ENCODE measurements around the gene AKIRIN2. TPM values are rescaled to one million over a fixed set of nuclear protein-coding genes. Genes with fewer than 3 reads are reported as not detected.
"Not testable (repeated sequence)": the region's sequence is repeated elsewhere in the genome, so short reads cannot be mapped to it uniquely, and the experiment has no call there.

AKIRIN2 gene
- total RNA-seq, 1 donor from 2014 or later: 22.6 TPM

GRCh38 chr6:87722540-87723169 is 20.6 kb upstream of the AKIRIN2 start:
- DNase-seq (ENCODE audit: low read depth) (no peak), FAIRE-seq (no peak)
- H3K27me3 ChIP-seq (ENCODE audit: control insufficient read depth, insufficient read depth, low read length): no peaks in the 10 kb centered on the region
- H3K4me3 ChIP-seq (ENCODE audit: low read depth, low read length): no peak overlapping the region
- no peak for TF ChIP-seq CTCF (IDR thresholded peaks at IDR 0.05; ENCODE audit: insufficient read depth, low read length, severe bottlenecking)
- H3K36me3 ChIP-seq (ENCODE audit: control insufficient read depth, insufficient read depth, low read length): no peaks in the 10 kb centered on the region

GRCh38 chr6:87721311-87721710 is 19.3 kb upstream of the AKIRIN2 start:
- FAIRE-seq: no peak
- TF ChIP-seq CTCF (IDR thresholded peaks at IDR 0.05; ENCODE audit: insufficient read depth, low read length, severe bottlenecking): no peak
- no peaks in the 10 kb centered on the region for H3K36me3 ChIP-seq (ENCODE audit: control insufficient read depth, insufficient read depth, low read length)

GRCh38 chr6:87718662-87719433 is 16.8 kb upstream of the AKIRIN2 start:
- no peak for FAIRE-seq
- H3K36me3 ChIP-seq (ENCODE audit: control insufficient read depth, insufficient read depth, low read length): no peaks in the 10 kb centered on the region
- DNase-seq (ENCODE audit: low read depth): peak; percentile 94
- no peak overlapping the region for H3K4me3 ChIP-seq (ENCODE audit: low read depth, low read length)
- TF ChIP-seq CTCF (IDR thresholded peaks at IDR 0.05; ENCODE audit: insufficient read depth, low read length, severe bottlenecking): no peak
- H3K27me3 ChIP-seq (ENCODE audit: control insufficient read depth, insufficient read depth, low read length): no peaks in the 10 kb centered on the region

More at GRCh38 chr6:87721311-87721710, 19.3 kb upstream of the AKIRIN2 start:
- Histone ChIP-seq H3K4me3 (ENCODE audit: low read depth, low read length) (no peak overlapping the region), H3K27me3 (ENCODE audit: control insufficient read depth, insufficient read depth, low read length) (no peaks in the 10 kb centered on the region)
- no peak for DNase-seq (ENCODE audit: low read depth)

- no peak overlapping the region for H3K4me3 ChIP-seq (ENCODE audit: low read depth, low read length)
- TF ChIP-seq CTCF (IDR thresholded peaks at IDR 0.05; ENCODE audit: insufficient read depth, low read length, severe bottlenecking): no peak
- FAIRE-seq (no peak), DNase-seq (ENCODE audit: low read depth) (no peak)
- no peaks in the 10 kb centered on the region for H3K27me3 ChIP-seq (ENCODE audit: control insufficient read depth, insufficient read depth, low read length)
- no peaks in the 10 kb centered on the region for H3K36me3 ChIP-seq (ENCODE audit: control insufficient read depth, insufficient read depth, low read length)
These were observed 15.0 kb upstream of the AKIRIN2 start for GRCh38 chr6:87716928-87717614.

GRCh38 chr6:87714093-87714842 is 12.2 kb upstream of the AKIRIN2 start:
- TF ChIP-seq CTCF (IDR thresholded peaks at IDR 0.05; ENCODE audit: insufficient read depth, low read length, severe bottlenecking): no peak
- Histone ChIP-seq H3K4me3 (ENCODE audit: low read depth, low read length) (no peak overlapping the region), H3K27me3 (ENCODE audit: control insufficient read depth, insufficient read depth, low read length) (no peaks in the 10 kb centered on the region), H3K36me3 (ENCODE audit: control insufficient read depth, insufficient read depth, low read length) (no peaks in the 10 kb centered on the region)
- DNase-seq (ENCODE audit: low read depth): peak; percentile 98
- peak; percentile 94 for FAIRE-seq

GRCh38 chr6:87712713-87713112 is 10.7 kb upstream of the AKIRIN2 start:
- H3K27me3 ChIP-seq (ENCODE audit: control insufficient read depth, insufficient read depth, low read length); H3K36me3 ChIP-seq (ENCODE audit: control insufficient read depth, insufficient read depth, low read length); FAIRE-seq; H3K4me3 ChIP-seq (ENCODE audit: low read depth, low read length); DNase-seq (ENCODE audit: low read depth): not testable (repeated sequence)

Measured in bronchial epithelial cell (primary cell).